Activated CD8-positive, alpha-beta T cell treated with anti-CD3 and anti-CD28 coated beads for 36 hours (primary cell): Measurements from ENCODE around the gene CFL1. TPM values are rescaled to one million over a fixed set of nuclear protein-coding genes. Genes with fewer than 3 reads are reported as not detected.
"Not testable (repeated sequence)": the region's sequence is repeated elsewhere in the genome, so short reads cannot be mapped to it uniquely, and the experiment has no call there.

ENCODE experiments used
- ATAC-seq: fragments of 200-7000 bp; cut with Tn5 transposase; one replicate; pipeline ENCODE4 v1.10.0; 2021; ENCODE audit warnings: mild to moderate bottlenecking, moderate library complexity
- CTCF ChIA-PET: fragments of 350-600 bp; sonication (Branson Sonifier 250); formaldehyde crosslinking; loops from one replicate; lab custom pipeline; 2021; ENCODE audit warnings: antibody characterized with exemption; lab: Charles Lee
- POLR2A ChIA-PET: fragments of 350-600 bp; sonication (Branson Sonifier 250); formaldehyde crosslinking; loops from one replicate; lab custom pipeline; 2021; ENCODE audit warnings: antibody characterized with exemption; lab: Charles Lee
- DNase-seq: peaks from one replicate; pipeline ENCODE4 v3.0.0-alpha.2; 2020
- H3K27ac Mint-ChIP-seq: one replicate; pipeline ENCODE4 v1.8.0; 2021; ENCODE audit warnings: mild to moderate bottlenecking, mixed read lengths
- H3K27me3 Mint-ChIP-seq: one replicate; pipeline ENCODE4 v1.8.0; 2021; ENCODE audit warnings: mixed read lengths
- H3K36me3 Mint-ChIP-seq: one replicate; pipeline ENCODE4 v1.8.0; 2021; ENCODE audit warnings: low read depth, mixed read lengths
- H3K4me1 Mint-ChIP-seq: one replicate; pipeline ENCODE4 v1.8.0; 2021; ENCODE audit warnings: low read depth, mixed read lengths
- H3K4me3 Mint-ChIP-seq: one replicate; pipeline ENCODE4 v1.8.0; 2021; ENCODE audit warnings: mild to moderate bottlenecking, moderate library complexity, mixed read lengths
- H3K9me3 Mint-ChIP-seq: one replicate; pipeline ENCODE4 v1.8.0; 2021; ENCODE audit warnings: mixed read lengths
- intact Hi-C: fragments of 100-400 bp; cut with micrococcal nuclease; formaldehyde crosslinking; loops from one replicate; pipeline ENCODE4 v1.10.0; 2022
- total RNA-seq, 2 experiments: library from RNA; stranded (reverse); gene quantifications; one replicate each; pipeline ENCODE4 v1.2.3, GENCODE V29; 2021
- TF ChIP-seq, protein P1 (sequence below): fragments of 200-600 bp; IDR thresholded peaks from one replicate; pipeline ENCODE4 v1.8.0; 2022; ENCODE audit warnings: antibody characterized with exemption, mild to moderate bottlenecking

Gene CFL1
- total RNA-seq, 2 experiments from 2014 or later, result 1,059 to 1,062 TPM

DNA sequence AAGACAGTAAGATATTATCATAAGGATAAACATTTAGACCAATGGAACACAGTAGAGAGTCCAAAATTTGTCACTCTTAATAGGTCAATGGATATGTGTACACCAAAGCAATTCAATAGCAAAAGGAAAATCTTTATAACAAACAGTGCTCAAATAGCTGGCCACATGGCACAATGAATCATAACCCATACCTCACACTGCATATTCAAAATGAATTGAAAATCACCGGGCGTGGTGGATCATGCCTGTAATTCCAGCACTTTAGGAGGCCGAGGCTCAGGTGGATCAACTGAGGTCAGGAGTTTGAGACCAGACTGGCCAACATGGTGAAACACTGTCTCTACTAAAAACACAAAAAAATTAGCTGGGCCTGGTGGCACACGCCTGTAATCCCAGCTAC lies 15.8 kb downstream of the CFL1 start:
- intact Hi-C loops, result no loop called here
- ChIA-PET CTCF (no interaction called here), POLR2A (no interaction called here)
- H3K36me3 Mint-ChIP-seq, result no peaks in the 10 kb centered on the region
- ATAC-seq, result no peak
- H3K9me3 Mint-ChIP-seq, result no peaks in the 10 kb centered on the region
- H3K27ac Mint-ChIP-seq, result no peak overlapping the region
- H3K27me3 Mint-ChIP-seq, result no peaks in the 10 kb centered on the region
- H3K4me3 Mint-ChIP-seq, result no peak overlapping the region
- TF ChIP-seq, protein P1, sequence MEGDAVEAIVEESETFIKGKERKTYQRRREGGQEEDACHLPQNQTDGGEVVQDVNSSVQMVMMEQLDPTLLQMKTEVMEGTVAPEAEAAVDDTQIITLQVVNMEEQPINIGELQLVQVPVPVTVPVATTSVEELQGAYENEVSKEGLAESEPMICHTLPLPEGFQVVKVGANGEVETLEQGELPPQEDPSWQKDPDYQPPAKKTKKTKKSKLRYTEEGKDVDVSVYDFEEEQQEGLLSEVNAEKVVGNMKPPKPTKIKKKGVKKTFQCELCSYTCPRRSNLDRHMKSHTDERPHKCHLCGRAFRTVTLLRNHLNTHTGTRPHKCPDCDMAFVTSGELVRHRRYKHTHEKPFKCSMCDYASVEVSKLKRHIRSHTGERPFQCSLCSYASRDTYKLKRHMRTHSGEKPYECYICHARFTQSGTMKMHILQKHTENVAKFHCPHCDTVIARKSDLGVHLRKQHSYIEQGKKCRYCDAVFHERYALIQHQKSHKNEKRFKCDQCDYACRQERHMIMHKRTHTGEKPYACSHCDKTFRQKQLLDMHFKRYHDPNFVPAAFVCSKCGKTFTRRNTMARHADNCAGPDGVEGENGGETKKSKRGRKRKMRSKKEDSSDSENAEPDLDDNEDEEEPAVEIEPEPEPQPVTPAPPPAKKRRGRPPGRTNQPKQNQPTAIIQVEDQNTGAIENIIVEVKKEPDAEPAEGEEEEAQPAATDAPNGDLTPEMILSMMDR, result no peak
- DNase-seq, result no peak
- no peaks in the 10 kb centered on the region for H3K4me1 Mint-ChIP-seq

DNA sequence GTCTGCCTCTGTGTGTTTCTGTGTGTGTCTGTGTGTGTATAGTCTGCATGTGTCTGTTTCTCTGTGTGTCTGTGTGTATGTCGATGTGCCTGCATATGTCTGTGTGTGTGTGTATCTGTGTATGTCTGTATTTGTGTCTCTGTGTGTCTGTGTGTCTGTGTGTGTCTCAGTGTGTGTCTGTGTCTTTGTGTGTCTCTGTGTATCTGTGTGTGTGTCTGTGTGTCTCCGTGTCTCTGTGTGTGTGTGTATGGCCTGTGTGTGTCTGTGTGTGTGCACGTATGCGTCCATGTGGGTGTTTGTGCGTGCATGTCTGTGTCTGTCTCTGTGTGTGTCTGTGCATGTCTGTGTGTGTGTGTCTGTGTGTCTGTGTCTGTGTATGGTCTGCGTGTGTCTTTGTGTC lies 23.8 kb downstream of the CFL1 start:
- peak; percentile 2 for ATAC-seq
- H3K4me3 Mint-ChIP-seq, result no peak overlapping the region
- H3K27ac Mint-ChIP-seq, result no peak overlapping the region
- peaks cover 23% of the 10 kb centered on the region for H3K4me1 Mint-ChIP-seq
- DNase-seq, result no peak
- H3K27me3 Mint-ChIP-seq, result peaks cover 2% of the 10 kb centered on the region
- H3K9me3 Mint-ChIP-seq, result peaks cover 2% of the 10 kb centered on the region
- POLR2A ChIA-PET, result interaction anchor here (1.0 to 2.2 kb wide), 6 partner anchors 11 to 123 kb away, joined by 3 to 21 read pairs (median 4); partner anchors contain the start of genes KAT5 and MUS81
- H3K36me3 Mint-ChIP-seq, result peaks cover 4% of the 10 kb centered on the region
- TF ChIP-seq, protein P1, result no peak
- CTCF ChIA-PET, result interaction anchor here (1.7 to 4.1 kb wide), 3 partner anchors 16 to 115 kb away, joined by 5 to 28 read pairs (median 24); no protein-coding TSS in a partner anchor
- intact Hi-C loops, result no loop called here

DNA sequence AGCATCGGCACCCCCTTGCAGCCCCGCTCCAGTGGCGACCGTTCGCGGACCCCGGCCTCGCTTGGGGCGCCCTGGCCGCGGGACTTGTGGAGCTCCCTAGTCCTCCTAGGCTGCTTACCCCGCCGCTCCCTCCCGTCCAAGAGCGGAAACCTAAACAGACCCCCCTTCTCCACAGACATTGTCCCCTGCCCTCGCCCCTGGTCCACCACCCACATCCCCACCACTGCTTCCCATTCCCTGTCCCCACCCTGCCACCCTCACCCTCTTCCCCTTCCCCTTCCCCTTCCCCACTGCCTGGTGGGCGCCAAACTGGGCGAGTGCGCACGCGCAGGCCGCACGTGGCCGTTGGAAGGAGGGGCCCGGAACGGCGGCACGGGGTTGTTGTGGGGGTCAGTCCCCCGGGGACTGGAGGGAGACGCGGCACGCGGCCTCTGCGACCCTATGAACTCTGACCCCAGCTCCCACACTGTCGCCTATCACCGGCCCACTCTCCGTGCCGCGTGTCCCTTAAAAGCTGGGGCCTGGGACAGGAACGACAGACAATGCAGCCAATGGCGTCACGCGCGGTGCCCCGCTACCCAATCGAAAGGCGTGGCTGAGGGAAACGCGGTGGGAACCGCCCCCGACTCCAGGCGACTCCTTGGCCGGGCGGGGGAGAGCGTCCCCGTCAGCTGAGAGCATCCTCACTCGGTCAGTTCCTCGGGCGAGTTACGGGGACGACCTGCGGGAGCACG lies 24.5 kb downstream of the CFL1 start, which contains the start of gene SNX32:
SNX32 (plus strand) TSS at position 667 of the 734 bp plus-strand sequence. CDS start 103 bp downstream, outside the sequence.
- POLR2A ChIA-PET, result interaction anchor here (1.0 to 2.2 kb wide), 13 partner anchors 11 to 483 kb away, joined by 3 to 21 read pairs (median 3); partner anchors contain the start of genes CD248, KAT5 and MUS81
- Mint-ChIP-seq H3K27me3 (peaks cover 2% of the 10 kb centered on the region), H3K4me1 (peaks cover 28% of the 10 kb centered on the region), H3K9me3 (peaks cover 2% of the 10 kb centered on the region), H3K4me3 (no peak within 1 kb of the TSS), H3K27ac (no peak within 1 kb of the TSS), H3K36me3 (peaks cover 4% of the 10 kb centered on the region)
- intact Hi-C loops, result no loop called here
- DNase-seq (peak; percentile 98), ATAC-seq (peak; percentile 100)
- CTCF ChIA-PET, result interaction anchor here (0.8 to 4.4 kb wide), 10 partner anchors 15 to 122 kb away, joined by 3 to 34 read pairs (median 8); partner anchors contain the start of genes AP5B1, KAT5 and MUS81
- TF ChIP-seq, protein P1, result no peak

DNA sequence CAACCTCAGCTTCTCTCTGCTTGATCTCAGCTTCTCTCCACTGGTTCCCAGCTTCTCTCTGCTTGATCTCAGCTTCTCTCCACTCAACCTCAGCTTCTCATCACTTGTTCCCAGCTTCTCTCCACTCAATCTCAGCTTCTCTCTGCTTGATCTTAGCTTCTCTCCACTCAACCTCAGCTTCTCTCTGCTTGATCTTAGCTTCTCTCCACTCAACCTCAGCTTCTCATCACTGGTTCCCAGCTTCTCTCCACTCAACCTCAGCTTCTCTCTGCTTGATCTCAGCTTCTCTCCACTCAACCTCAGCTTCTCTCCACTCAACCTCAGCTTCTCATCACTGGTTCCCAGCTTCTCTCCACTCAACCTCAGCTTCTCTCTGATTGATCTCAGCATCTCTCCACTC lies 25.7 kb downstream of the CFL1 start:
- ChIA-PET CTCF (interaction anchor here (1.0 to 4.4 kb wide), 9 partner anchors 10 to 120 kb away, joined by 3 to 34 read pairs (median 8); partner anchors contain the start of genes AP5B1, KAT5 and MUS81), POLR2A (interaction anchor here (0.6 to 2.2 kb wide), 8 partner anchors 17 to 485 kb away, joined by 3 to 21 read pairs (median 3); partner anchors contain the start of gene CD248)
- H3K9me3 Mint-ChIP-seq, ATAC-seq, H3K4me3 Mint-ChIP-seq, intact Hi-C loops, H3K36me3 Mint-ChIP-seq, H3K27me3 Mint-ChIP-seq, DNase-seq: not testable (repeated sequence)
- Mint-ChIP-seq H3K27ac (peak overlapping the region; percentile 7), H3K4me1 (peaks cover 39% of the 10 kb centered on the region)

DNA sequence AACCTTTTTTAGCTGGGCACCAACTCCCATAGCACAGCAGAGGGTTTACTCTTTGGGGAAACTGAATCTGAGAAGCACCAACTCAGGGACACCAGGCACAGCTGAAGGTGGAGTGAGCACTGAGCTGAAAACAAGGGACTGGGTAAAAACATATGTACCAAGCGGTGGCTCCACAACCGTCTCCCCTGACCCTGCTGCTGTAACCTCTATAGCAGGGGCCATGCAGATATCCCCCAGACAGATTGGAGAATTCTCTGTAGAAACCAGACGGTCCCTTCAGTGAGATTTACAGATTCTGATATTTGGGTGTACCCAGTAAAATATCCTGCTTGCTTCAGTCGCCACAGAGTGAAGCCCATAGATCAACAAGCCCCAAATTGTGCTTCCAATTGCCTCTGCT lies 28.5 kb downstream of the CFL1 start:
- H3K9me3 Mint-ChIP-seq, result peaks cover 2% of the 10 kb centered on the region
- intact Hi-C loops, result no loop called here
- CTCF ChIA-PET, result interaction anchor here (0.7 to 4.4 kb wide), 7 partner anchors 12 to 210 kb away, joined by 3 to 34 read pairs (median 4); partner anchors contain the start of genes AP5B1 and MUS81
- ATAC-seq (no peak), DNase-seq (no peak)
- H3K4me3 Mint-ChIP-seq, result no peak overlapping the region
- TF ChIP-seq, protein P1, result no peak
- H3K36me3 Mint-ChIP-seq, result peaks cover 4% of the 10 kb centered on the region
- H3K27ac Mint-ChIP-seq, result no peak overlapping the region
- POLR2A ChIA-PET, result interaction anchor here (0.8 kb wide), 1 partner anchor 62 kb away, joined by 3 read pairs; no protein-coding TSS in a partner anchor
- H3K27me3 Mint-ChIP-seq, result peaks cover 2% of the 10 kb centered on the region
- H3K4me1 Mint-ChIP-seq, result peaks cover 39% of the 10 kb centered on the region
